ENCODE measurements around the gene RFX3. TPM values are rescaled to one million over a fixed set of nuclear protein-coding genes. Genes with fewer than 3 reads are reported as not detected.

The RFX3 gene
- total RNA-seq, 1 donor from 2014 or later: 12.1 TPM

- H3K27me3 Mint-ChIP-seq (ENCODE audit: low read depth, unreplicated experiment): peaks cover 2% of the 10 kb centered on the region
- H4K20me1 ChIP-seq (ENCODE audit: insufficient read depth, low read length): no peaks in the 10 kb centered on the region
These were observed 42.2 kb upstream of the RFX3 start for GRCh38 chr9:3567988-3568387.

GRCh38 chr9:3553076-3553765 is 27.4 kb upstream of the RFX3 start:
- Histone ChIP-seq H3K4me1 (ENCODE audit: insufficient read depth, low read length) (no peaks in the 10 kb centered on the region), H3K79me2 (ENCODE audit: insufficient read depth, low read length) (no peaks in the 10 kb centered on the region), H4K20me1 (ENCODE audit: insufficient read depth, low read length) (no peaks in the 10 kb centered on the region), H3K27me3 (ENCODE audit: insufficient read depth, low read length) (no peaks in the 10 kb centered on the region), H2AFZ (ENCODE audit: low read depth, low read length) (no peak overlapping the region), H3K4me2 (ENCODE audit: low read length) (no peak overlapping the region), H3K27ac (ENCODE audit: low read depth, low read length) (no peak overlapping the region), H3K9ac (ENCODE audit: low read length) (no peak overlapping the region), H3K9me3 (ENCODE audit: insufficient read depth, low read depth, low read length) (no peaks in the 10 kb centered on the region), H3K4me3 (ENCODE audit: insufficient read depth, low read depth, low read length) (no peak overlapping the region), H3K36me3 (ENCODE audit: insufficient read depth, low read length) (no peaks in the 10 kb centered on the region)
- no peak overlapping the region for H3K27ac Mint-ChIP-seq (ENCODE audit: unreplicated experiment)
- H3K4me3 Mint-ChIP-seq (ENCODE audit: unreplicated experiment): no peak overlapping the region
- peaks cover 3% of the 10 kb centered on the region for H3K9me3 Mint-ChIP-seq (ENCODE audit: unreplicated experiment)
- TF ChIP-seq EZH2 (IDR thresholded peaks at IDR 0.05; ENCODE audit: insufficient read depth, low read length): no peak
- TF ChIP-seq, protein P1, sequence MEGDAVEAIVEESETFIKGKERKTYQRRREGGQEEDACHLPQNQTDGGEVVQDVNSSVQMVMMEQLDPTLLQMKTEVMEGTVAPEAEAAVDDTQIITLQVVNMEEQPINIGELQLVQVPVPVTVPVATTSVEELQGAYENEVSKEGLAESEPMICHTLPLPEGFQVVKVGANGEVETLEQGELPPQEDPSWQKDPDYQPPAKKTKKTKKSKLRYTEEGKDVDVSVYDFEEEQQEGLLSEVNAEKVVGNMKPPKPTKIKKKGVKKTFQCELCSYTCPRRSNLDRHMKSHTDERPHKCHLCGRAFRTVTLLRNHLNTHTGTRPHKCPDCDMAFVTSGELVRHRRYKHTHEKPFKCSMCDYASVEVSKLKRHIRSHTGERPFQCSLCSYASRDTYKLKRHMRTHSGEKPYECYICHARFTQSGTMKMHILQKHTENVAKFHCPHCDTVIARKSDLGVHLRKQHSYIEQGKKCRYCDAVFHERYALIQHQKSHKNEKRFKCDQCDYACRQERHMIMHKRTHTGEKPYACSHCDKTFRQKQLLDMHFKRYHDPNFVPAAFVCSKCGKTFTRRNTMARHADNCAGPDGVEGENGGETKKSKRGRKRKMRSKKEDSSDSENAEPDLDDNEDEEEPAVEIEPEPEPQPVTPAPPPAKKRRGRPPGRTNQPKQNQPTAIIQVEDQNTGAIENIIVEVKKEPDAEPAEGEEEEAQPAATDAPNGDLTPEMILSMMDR (IDR thresholded peaks at IDR 0.05; ENCODE audit: insufficient read depth, low read depth, low read length): no peak
- FAIRE-seq (no peak), DNase-seq (ENCODE audit: low read depth) (no peak)
- H3K27me3 Mint-ChIP-seq (ENCODE audit: low read depth, unreplicated experiment): no peaks in the 10 kb centered on the region
- H3K36me3 Mint-ChIP-seq (ENCODE audit: low read depth, unreplicated experiment): no peaks in the 10 kb centered on the region
- no peaks in the 10 kb centered on the region for H3K4me1 Mint-ChIP-seq (ENCODE audit: low read depth, unreplicated experiment)

More at GRCh38 chr9:3567988-3568387, 42.2 kb upstream of the RFX3 start:
- no peaks in the 10 kb centered on the region for H3K79me2 ChIP-seq (ENCODE audit: insufficient read depth, low read length)
- H3K27me3 ChIP-seq (ENCODE audit: insufficient read depth, low read length): no peaks in the 10 kb centered on the region
- Mint-ChIP-seq H3K36me3 (ENCODE audit: low read depth, unreplicated experiment) (no peaks in the 10 kb centered on the region), H3K27ac (ENCODE audit: unreplicated experiment) (no peak overlapping the region), H3K9me3 (ENCODE audit: unreplicated experiment) (no peaks in the 10 kb centered on the region), H3K4me3 (ENCODE audit: unreplicated experiment) (no peak overlapping the region), H3K4me1 (ENCODE audit: low read depth, unreplicated experiment) (no peaks in the 10 kb centered on the region)
- H3K27ac ChIP-seq (ENCODE audit: low read depth, low read length): no peak overlapping the region
- no peak overlapping the region for H3K9ac ChIP-seq (ENCODE audit: low read length)
- H3K4me1 ChIP-seq (ENCODE audit: insufficient read depth, low read length): no peaks in the 10 kb centered on the region
- no peaks in the 10 kb centered on the region for H3K36me3 ChIP-seq (ENCODE audit: insufficient read depth, low read length)
- no peak overlapping the region for H3K4me2 ChIP-seq (ENCODE audit: low read length)
- FAIRE-seq (no peak), DNase-seq (ENCODE audit: low read depth) (no peak)
- H3K4me3 ChIP-seq (ENCODE audit: insufficient read depth, low read depth, low read length): no peak overlapping the region
- no peak overlapping the region for H2AFZ ChIP-seq (ENCODE audit: low read depth, low read length)
- TF ChIP-seq, protein P1 (IDR thresholded peaks at IDR 0.05; ENCODE audit: insufficient read depth, low read depth, low read length): no peak
- TF ChIP-seq EZH2 (IDR thresholded peaks at IDR 0.05; ENCODE audit: insufficient read depth, low read length): no peak
- H3K9me3 ChIP-seq (ENCODE audit: insufficient read depth, low read depth, low read length): no peaks in the 10 kb centered on the region

DNA sequence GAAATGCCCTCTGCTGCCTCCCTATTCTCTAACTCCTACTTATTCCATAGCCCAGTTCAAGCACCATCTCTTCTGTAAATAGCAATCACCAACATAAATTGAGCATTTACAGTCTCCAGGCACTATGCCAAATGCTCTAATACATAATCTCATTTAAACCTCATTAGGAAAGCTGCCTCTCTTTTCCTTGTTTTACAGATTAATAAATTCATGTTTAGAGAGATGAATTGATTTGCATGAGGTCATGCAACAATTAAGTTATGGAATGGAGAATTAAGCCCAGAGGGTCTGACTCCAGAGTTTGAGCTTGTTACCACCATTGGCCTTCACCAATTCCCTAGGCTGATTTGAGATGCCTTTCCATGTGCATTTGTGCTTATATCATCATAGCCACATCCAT is 23.4 kb upstream of the RFX3 start:
- FAIRE-seq (no peak), DNase-seq (ENCODE audit: low read depth) (no peak)
- no peak overlapping the region for H3K27ac Mint-ChIP-seq (ENCODE audit: unreplicated experiment)
- Histone ChIP-seq H3K79me2 (ENCODE audit: insufficient read depth, low read length) (no peaks in the 10 kb centered on the region), H3K4me3 (ENCODE audit: insufficient read depth, low read depth, low read length) (no peak overlapping the region), H4K20me1 (ENCODE audit: insufficient read depth, low read length) (no peaks in the 10 kb centered on the region), H3K9me3 (ENCODE audit: insufficient read depth, low read depth, low read length) (no peaks in the 10 kb centered on the region), H3K27me3 (ENCODE audit: insufficient read depth, low read length) (no peaks in the 10 kb centered on the region), H3K9ac (ENCODE audit: low read length) (no peak overlapping the region), H3K36me3 (ENCODE audit: insufficient read depth, low read length) (no peaks in the 10 kb centered on the region), H3K4me1 (ENCODE audit: insufficient read depth, low read length) (no peaks in the 10 kb centered on the region), H3K4me2 (ENCODE audit: low read length) (no peak overlapping the region), H2AFZ (ENCODE audit: low read depth, low read length) (no peak overlapping the region), H3K27ac (ENCODE audit: low read depth, low read length) (no peak overlapping the region)
- TF ChIP-seq EZH2 (IDR thresholded peaks at IDR 0.05; ENCODE audit: insufficient read depth, low read length): no peak
- TF ChIP-seq, protein P1 (IDR thresholded peaks at IDR 0.05; ENCODE audit: insufficient read depth, low read depth, low read length): no peak
- H3K4me3 Mint-ChIP-seq (ENCODE audit: unreplicated experiment): no peak overlapping the region
- no peaks in the 10 kb centered on the region for H3K36me3 Mint-ChIP-seq (ENCODE audit: low read depth, unreplicated experiment)
- H3K9me3 Mint-ChIP-seq (ENCODE audit: unreplicated experiment): no peaks in the 10 kb centered on the region
- H3K27me3 Mint-ChIP-seq (ENCODE audit: low read depth, unreplicated experiment): no peaks in the 10 kb centered on the region
- no peaks in the 10 kb centered on the region for H3K4me1 Mint-ChIP-seq (ENCODE audit: low read depth, unreplicated experiment)

All from astrocyte (in vitro differentiated cells and primary cell).